ENCODE results near the gene EIF2B1.

GRCh38 chr12:123591702-123592481, 41.6 kb downstream of the EIF2B1 start:
- TF ChIP-seq CTCF (IDR thresholded peaks at IDR 0.05) (no peak), POLR2A (IDR thresholded peaks at IDR 0.05) (no peak)
